ENCODE measurements around the gene AMPH.

- TF ChIP-seq POLR2A (IDR thresholded peaks at IDR 0.05; ENCODE audit: low read depth, low read length) (no peak), POLR2AphosphoS5 (IDR thresholded peaks at IDR 0.05; ENCODE audit: low read depth, low read length) (no peak), TAF1 (IDR thresholded peaks at IDR 0.05; ENCODE audit: borderline replicate concordance, low read depth, low read length) (no peak)
Measured at GRCh38 chr7:38383281-38383680, 247.9 kb downstream of the AMPH start.

Measured in GM12892 (cell line).